Mesothelial cell of epicardium (in vitro differentiated cells): ENCODE measurements around the gene FDPS. TPM values are rescaled to one million over a fixed set of nuclear protein-coding genes. Genes with fewer than 3 reads are reported as not detected.
"Not testable (repeated sequence)": the region's sequence is repeated elsewhere in the genome, so short reads cannot be mapped to it uniquely, and the experiment has no call there.

Source experiments
- DNase-seq, 2 experiments: peaks; one replicate each; pipeline ENCODE4 v3.0.0; 2021; ENCODE audit warnings: low spot score in 2 of 2; ENCODE audit not compliant: unreplicated experiment in 2 of 2
- H3K27ac Mint-ChIP-seq: 2 replicates; pipeline ENCODE4 v1.8.0; 2021; ENCODE audit warnings: mixed read lengths
- H3K27me3 Mint-ChIP-seq: 2 replicates; pipeline ENCODE4 v1.8.0; 2021; ENCODE audit warnings: low read depth, mixed read lengths
- H3K36me3 Mint-ChIP-seq: 2 replicates; pipeline ENCODE4 v1.8.0; 2021; ENCODE audit warnings: mixed read lengths
- H3K4me1 Mint-ChIP-seq: 2 replicates; pipeline ENCODE4 v1.8.0; 2021; ENCODE audit warnings: mixed read lengths
- H3K4me3 Mint-ChIP-seq: 2 replicates; pipeline ENCODE4 v1.8.0; 2021; ENCODE audit warnings: mild to moderate bottlenecking, moderate library complexity, mixed read lengths
- H3K9me3 Mint-ChIP-seq: 2 replicates; pipeline ENCODE4 v1.8.0; 2021; ENCODE audit warnings: mixed read lengths
- CTCF ChIP-seq: fragments of 200-600 bp; sonication (generic); IDR thresholded peaks from one replicate; pipeline ENCODE4 v1.5.0; 2021; ENCODE audit warnings: antibody characterized with exemption; ENCODE audit not compliant: unreplicated experiment
- total RNA-seq: library from RNA; stranded (reverse); gene quantifications from 3 replicates; pipeline ENCODE4 v1.2.1, GENCODE V29; 2021

The FDPS gene
- total RNA-seq, 1 donor from 2014 or later, result 153 TPM

- H3K4me1 Mint-ChIP-seq, result peaks cover 31% of the 10 kb centered on the region
- H3K27me3 Mint-ChIP-seq, result no peaks in the 10 kb centered on the region
- peak overlapping the region; percentile 89 for H3K4me3 Mint-ChIP-seq
- DNase-seq, result no peak
- peaks cover 11% of the 10 kb centered on the region for H3K36me3 Mint-ChIP-seq
- TF ChIP-seq CTCF, result no peak
- no peaks in the 10 kb centered on the region for H3K9me3 Mint-ChIP-seq
- H3K27ac Mint-ChIP-seq, result peak overlapping the region; percentile 75
Measured at GRCh38 chr1:155325603-155325893, 16.9 kb downstream of the FDPS start.

- Mint-ChIP-seq H3K36me3 (peaks cover 16% of the 10 kb centered on the region), H3K27me3 (no peaks in the 10 kb centered on the region), H3K4me3 (peak overlapping the region; percentile 89), H3K9me3 (no peaks in the 10 kb centered on the region), H3K4me1 (peaks cover 28% of the 10 kb centered on the region), H3K27ac (peak overlapping the region; percentile 75)
- DNase-seq, result no peak
- TF ChIP-seq CTCF, result no peak
Measured at GRCh38 chr1:155326020-155326526, 17.4 kb downstream of the FDPS start.

- TF ChIP-seq CTCF, result no peak
- H3K9me3 Mint-ChIP-seq, result no peaks in the 10 kb centered on the region
- H3K36me3 Mint-ChIP-seq, result peaks cover 20% of the 10 kb centered on the region
- peaks cover 24% of the 10 kb centered on the region for H3K4me1 Mint-ChIP-seq
- DNase-seq, result no peak
- no peaks in the 10 kb centered on the region for H3K27me3 Mint-ChIP-seq
- no peak overlapping the region for H3K27ac Mint-ChIP-seq
- H3K4me3 Mint-ChIP-seq, result peak overlapping the region; percentile 30
Measured at GRCh38 chr1:155326631-155327037, 18.0 kb downstream of the FDPS start.

GRCh38 chr1:155327981-155328380 lies 19.3 kb downstream of the FDPS start:
- no peak for TF ChIP-seq CTCF
- DNase-seq, result no peak
- no peaks in the 10 kb centered on the region for H3K9me3 Mint-ChIP-seq
- H3K27me3 Mint-ChIP-seq, result no peaks in the 10 kb centered on the region
- H3K4me3 Mint-ChIP-seq, result no peak overlapping the region
- H3K36me3 Mint-ChIP-seq, result peaks cover 20% of the 10 kb centered on the region
- peak overlapping the region; percentile 53 for H3K27ac Mint-ChIP-seq
- peaks cover 15% of the 10 kb centered on the region for H3K4me1 Mint-ChIP-seq

- H3K27ac Mint-ChIP-seq, DNase-seq, H3K4me3 Mint-ChIP-seq, H3K27me3 Mint-ChIP-seq, H3K9me3 Mint-ChIP-seq: not testable (repeated sequence)
- Mint-ChIP-seq H3K4me1 (peaks cover 15% of the 10 kb centered on the region), H3K36me3 (peaks cover 25% of the 10 kb centered on the region)
Measured at GRCh38 chr1:155328856-155329255, 20.2 kb downstream of the FDPS start.

- TF ChIP-seq CTCF, result no peak
- Mint-ChIP-seq H3K36me3 (peaks cover 31% of the 10 kb centered on the region), H3K4me1 (peaks cover 15% of the 10 kb centered on the region), H3K4me3 (no peak overlapping the region), H3K27ac (peak overlapping the region; percentile 54), H3K27me3 (no peaks in the 10 kb centered on the region), H3K9me3 (no peaks in the 10 kb centered on the region)
- DNase-seq, result no peak
Measured at GRCh38 chr1:155329980-155330598, 21.4 kb downstream of the FDPS start.
